Measurements from ENCODE around the gene EXD3.

GRCh38 chr9:137341227-137341626, 81.7 kb downstream of the EXD3 start:
- TF ChIP-seq CTCF (conservative IDR thresholded peaks at IDR 0.05; ENCODE audit: low read length) (no peak), EZH2phosphoT487 (IDR thresholded peaks at IDR 0.05; ENCODE audit: borderline replicate concordance, low read depth, low read length) (no peak)
